HL-60 (cell line): Measurements from ENCODE around the gene ARMH3.

Source experiments
- DNase-seq, 2 experiments: peaks; one replicate each; pipeline ENCODE4 v3.0.0-alpha.2; 2010 to 2020; ENCODE audit warnings: low read depth in 1 of 2, low spot score in 1 of 2
- H3K27ac ChIP-seq: fragments of 250-450 bp; sonication (Bioruptor Pico); replicated peaks from 2 replicates; pipeline ENCODE4 v1.5.1; 2020; ENCODE audit warnings: mild to moderate bottlenecking, moderate library complexity
- H3K27me3 ChIP-seq: fragments of 250-450 bp; sonication (Bioruptor Pico); 2 replicates; pipeline ENCODE4 v1.5.1; 2021; ENCODE audit warnings: mild to moderate bottlenecking, moderate library complexity; ENCODE audit not compliant: insufficient read depth, poor library complexity, severe bottlenecking
- H3K4me3 ChIP-seq: replicated peaks from 2 replicates; pipeline ENCODE4 v1.5.1; 2011; ENCODE audit warnings: mild to moderate bottlenecking, control low read depth, low read length; ENCODE audit not compliant: insufficient read depth
- CTCF ChIP-seq: IDR thresholded peaks from one replicate; pipeline ENCODE4 v1.5.1; 2011; ENCODE audit warnings: low read length, control low read depth, inconsistent platforms; ENCODE audit not compliant: insufficient read depth
- GABPA ChIP-seq: IDR thresholded peaks from 2 replicates; pipeline ENCODE4 v1.6.1; 2012; ENCODE audit warnings: low read depth
- POLR2AphosphoS5 ChIP-seq: IDR thresholded peaks from 2 replicates; pipeline ENCODE4 v1.6.1; 2012; ENCODE audit warnings: low read depth
- SPI1 ChIP-seq: IDR thresholded peaks from 2 replicates; pipeline ENCODE4 v1.6.1; 2012; ENCODE audit warnings: low read depth, mild to moderate bottlenecking, borderline replicate concordance
- TF ChIP-seq, protein P1 (sequence below): IDR thresholded peaks from 2 replicates; pipeline ENCODE4 v1.6.1; 2012; ENCODE audit warnings: low read depth; ENCODE audit not compliant: insufficient replicate concordance

Gene ARMH3

DNA sequence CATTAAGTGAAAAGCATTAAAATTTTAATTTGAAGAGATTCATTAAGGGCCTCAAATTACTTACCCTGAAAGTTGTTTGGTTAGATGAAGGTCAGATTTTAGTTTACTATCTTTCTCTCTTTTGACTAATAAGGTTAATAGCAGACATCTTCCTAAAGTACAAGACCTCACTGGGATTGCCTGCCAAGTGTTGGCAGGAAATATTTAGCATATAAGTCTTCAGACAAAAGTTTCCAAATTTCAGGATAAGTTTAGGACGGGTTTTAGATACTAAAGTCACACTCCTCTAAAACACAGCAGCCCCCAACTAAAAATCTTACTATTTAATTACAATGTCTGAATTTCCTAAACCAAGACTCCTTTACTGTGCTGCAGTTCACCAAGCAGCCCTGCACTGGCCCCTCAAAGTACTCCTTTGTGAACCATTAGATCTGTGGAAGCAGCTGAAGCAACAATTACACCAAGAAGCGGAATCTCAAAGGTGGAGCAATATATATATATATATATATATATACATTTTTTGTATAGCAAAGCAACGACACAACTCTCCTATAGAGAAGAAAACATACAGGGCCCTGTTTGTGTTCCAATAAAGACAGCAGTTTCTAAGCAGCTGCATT, 121.2 kb downstream of the ARMH3 start:
- no peak overlapping the region for H3K4me3 ChIP-seq
- no peak overlapping the region for H3K27ac ChIP-seq
- no peaks in the 10 kb centered on the region for H3K27me3 ChIP-seq
- DNase-seq, result no peak
- TF ChIP-seq, protein P1, sequence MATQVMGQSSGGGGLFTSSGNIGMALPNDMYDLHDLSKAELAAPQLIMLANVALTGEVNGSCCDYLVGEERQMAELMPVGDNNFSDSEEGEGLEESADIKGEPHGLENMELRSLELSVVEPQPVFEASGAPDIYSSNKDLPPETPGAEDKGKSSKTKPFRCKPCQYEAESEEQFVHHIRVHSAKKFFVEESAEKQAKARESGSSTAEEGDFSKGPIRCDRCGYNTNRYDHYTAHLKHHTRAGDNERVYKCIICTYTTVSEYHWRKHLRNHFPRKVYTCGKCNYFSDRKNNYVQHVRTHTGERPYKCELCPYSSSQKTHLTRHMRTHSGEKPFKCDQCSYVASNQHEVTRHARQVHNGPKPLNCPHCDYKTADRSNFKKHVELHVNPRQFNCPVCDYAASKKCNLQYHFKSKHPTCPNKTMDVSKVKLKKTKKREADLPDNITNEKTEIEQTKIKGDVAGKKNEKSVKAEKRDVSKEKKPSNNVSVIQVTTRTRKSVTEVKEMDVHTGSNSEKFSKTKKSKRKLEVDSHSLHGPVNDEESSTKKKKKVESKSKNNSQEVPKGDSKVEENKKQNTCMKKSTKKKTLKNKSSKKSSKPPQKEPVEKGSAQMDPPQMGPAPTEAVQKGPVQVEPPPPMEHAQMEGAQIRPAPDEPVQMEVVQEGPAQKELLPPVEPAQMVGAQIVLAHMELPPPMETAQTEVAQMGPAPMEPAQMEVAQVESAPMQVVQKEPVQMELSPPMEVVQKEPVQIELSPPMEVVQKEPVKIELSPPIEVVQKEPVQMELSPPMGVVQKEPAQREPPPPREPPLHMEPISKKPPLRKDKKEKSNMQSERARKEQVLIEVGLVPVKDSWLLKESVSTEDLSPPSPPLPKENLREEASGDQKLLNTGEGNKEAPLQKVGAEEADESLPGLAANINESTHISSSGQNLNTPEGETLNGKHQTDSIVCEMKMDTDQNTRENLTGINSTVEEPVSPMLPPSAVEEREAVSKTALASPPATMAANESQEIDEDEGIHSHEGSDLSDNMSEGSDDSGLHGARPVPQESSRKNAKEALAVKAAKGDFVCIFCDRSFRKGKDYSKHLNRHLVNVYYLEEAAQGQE, result no peak

- Histone ChIP-seq H3K27me3 (no peaks in the 10 kb centered on the region), H3K4me3 (no peak overlapping the region), H3K27ac (no peak overlapping the region)
- DNase-seq, result no peak
- TF ChIP-seq, protein P1, result no peak
- TF ChIP-seq POLR2AphosphoS5 (no peak), SPI1 (no peak), GABPA (no peak), CTCF (no peak)
These were observed 122.0 kb downstream of the ARMH3 start for GRCh38 chr10:101933976-101934375.

DNA sequence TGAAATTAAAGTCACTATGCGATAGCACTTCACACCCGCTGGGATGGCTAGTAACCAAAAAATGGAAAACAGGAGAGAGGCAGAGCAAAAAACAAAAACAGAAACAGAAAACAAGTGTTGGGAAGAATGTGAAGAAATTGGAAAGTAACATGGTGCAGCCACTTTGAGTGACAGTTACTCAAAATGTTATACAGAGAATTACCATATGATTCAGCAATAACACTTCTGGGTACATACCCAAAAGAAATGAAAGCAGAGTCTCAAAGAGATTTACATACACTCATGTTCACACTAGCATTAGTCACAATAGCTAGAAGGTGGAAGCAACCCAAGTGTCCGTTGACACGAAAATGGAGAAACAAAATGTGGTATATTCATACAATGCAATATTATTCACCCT, 123.8 kb downstream of the ARMH3 start:
- no peak for TF ChIP-seq POLR2AphosphoS5
- no peak for TF ChIP-seq SPI1
- TF ChIP-seq, protein P1, result no peak
- no peak for TF ChIP-seq GABPA
- H3K4me3 ChIP-seq, result no peak overlapping the region
- no peaks in the 10 kb centered on the region for H3K27me3 ChIP-seq
- no peak overlapping the region for H3K27ac ChIP-seq
- DNase-seq, result no peak

DNA sequence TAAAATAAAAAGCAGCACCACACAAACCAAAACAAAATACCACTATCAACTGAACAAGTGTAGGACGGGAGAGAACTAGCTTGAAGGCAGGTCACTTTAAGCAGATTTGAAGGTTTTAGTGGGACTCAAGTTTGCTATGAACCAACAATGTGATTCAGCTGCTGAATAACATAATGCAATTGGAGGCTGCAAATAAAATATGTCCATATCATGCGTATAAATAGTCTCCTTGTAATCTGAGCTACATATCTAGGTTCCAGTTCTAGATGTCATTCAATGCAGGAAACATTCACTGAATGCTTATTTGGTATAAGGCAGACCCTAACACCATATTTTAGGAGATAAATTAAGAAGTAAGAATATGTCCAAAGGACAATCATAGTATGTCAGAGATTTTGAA, 130.9 kb downstream of the ARMH3 start:
- H3K4me3 ChIP-seq, result no peak overlapping the region
- no peak overlapping the region for H3K27ac ChIP-seq
- H3K27me3 ChIP-seq, result no peaks in the 10 kb centered on the region
- TF ChIP-seq GABPA, result no peak
- TF ChIP-seq, protein P1, result no peak
- TF ChIP-seq CTCF, result no peak
- no peak for TF ChIP-seq SPI1
- no peak for TF ChIP-seq POLR2AphosphoS5
- no peak for DNase-seq
